LHCN-M2 (cell line): Measurements from ENCODE around the gene ITPKA. TPM values are rescaled to one million over a fixed set of nuclear protein-coding genes. Genes with fewer than 3 reads are reported as not detected.

Experiments
- DNase-seq: peaks from one replicate; pipeline ENCODE4 v3.0.0-alpha.2; 2012; ENCODE audit warnings: low read depth
- total RNA-seq: library from RNA; depleted of rRNA; stranded (reverse); fragments of >200 nt; gene quantifications from 2 replicates; pipeline ENCODE4 v1.2.3, GENCODE V29; 2014

ITPKA gene
- total RNA-seq, 1 experiment from 2014 or later = 14.2 TPM

- DNase-seq = peak; percentile 97
Observed at GRCh38 chr15:41490355-41490754, 3.3 kb upstream of the ITPKA start.

- no peak for DNase-seq
Observed at GRCh38 chr15:41491889-41492288, 1.8 kb upstream of the ITPKA start.

- DNase-seq = no peak
Observed at GRCh38 chr15:41492597-41493204, 973 bp upstream of the ITPKA start.

- no peak for DNase-seq
Observed at GRCh38 chr15:41493902-41494189, 172 bp downstream of the ITPKA start.

GRCh38 chr15:41494190-41494921 lies 682 bp downstream of the ITPKA start:
- no peak for DNase-seq

- DNase-seq = no peak
Observed at GRCh38 chr15:41494922-41495735, 1.5 kb downstream of the ITPKA start.

- DNase-seq = no peak
Observed at GRCh38 chr15:41495736-41496599, 2.3 kb downstream of the ITPKA start.

GRCh38 chr15:41498657-41499056 lies 5.0 kb downstream of the ITPKA start:
- DNase-seq = no peak

- DNase-seq = peak; percentile 21
Observed at GRCh38 chr15:41499109-41499851, 5.6 kb downstream of the ITPKA start.

GRCh38 chr15:41501191-41501917 lies 7.7 kb downstream of the ITPKA start:
- no peak for DNase-seq

GRCh38 chr15:41501931-41502794 lies 8.5 kb downstream of the ITPKA start:
- no peak for DNase-seq

GRCh38 chr15:41502795-41503668 lies 9.4 kb downstream of the ITPKA start:
- DNase-seq = no peak

GRCh38 chr15:41503669-41504010 lies 10.0 kb downstream of the ITPKA start:
- no peak for DNase-seq

- no peak for DNase-seq
Observed at GRCh38 chr15:41504751-41505492, 11.2 kb downstream of the ITPKA start.

- DNase-seq = no peak
Observed at GRCh38 chr15:41505776-41506175, 12.1 kb downstream of the ITPKA start.

- DNase-seq = no peak
Observed at GRCh38 chr15:41506796-41507341, 13.2 kb downstream of the ITPKA start.

GRCh38 chr15:41507820-41508290 lies 14.2 kb downstream of the ITPKA start:
- DNase-seq = no peak
